B cell (primary cell): ENCODE data around the gene LENG8. TPM values are rescaled to one million over a fixed set of nuclear protein-coding genes. Genes with fewer than 3 reads are reported as not detected.

ENCODE experiments used
- polyA plus RNA-seq: library from polyadenylated mRNA; depleted of rRNA; stranded (reverse); fragments of >200 nt; gene quantifications from 2 replicates; pipeline ENCODE4 v1.2.3, GENCODE V29; 2012
- small RNA-seq: library from RNA; depleted of rRNA; stranded (forward); fragments of <200 nt; gene quantifications from one replicate; pipeline ENCODE3, GENCODE V24; 2012; ENCODE audit warnings: low replicate concordance, low read depth; ENCODE audit not compliant: insufficient read length
- total RNA-seq, 2 donors: library from RNA; stranded (reverse); fragments of 120-200 nt in 1 of 2; gene quantifications; 1 replicate in 1 of 2; 2 replicates in 1 of 2; pipeline versions ENCODE4 v1.2.3 to v1.2.4, GENCODE V29; 2013 to 2022

The LENG8 gene
- total and polyA plus RNA-seq, 2 donors (not counting 1 experiment from before 2014, with no cell fraction given): 687 to 753 TPM

Small RNAs within 50 kb of the gene (small RNA-seq; reads per million reads assigned to genes)
- gene AC245884.3: not detected

Other genes with a start within 250 kb of the LENG8 start
- gene RPS9, start 248.3 kb upstream of the LENG8 start, total RNA-seq: 1,512 and 1,603 TPM in 2 replicates
- gene RPS9, start 248.3 kb upstream of the LENG8 start, polyA plus RNA-seq: 3,492 and 3,905 TPM in 2 replicates
- 0.25 and 0.34 TPM in 2 replicates for gene LILRB3, start 226.2 kb upstream of the LENG8 start, total RNA-seq
- gene LILRB3, start 226.2 kb upstream of the LENG8 start, polyA plus RNA-seq: 1.0 and 2.3 TPM in 2 replicates
- not detected in 2 replicates for gene LILRA6, start 206.4 kb upstream of the LENG8 start, total RNA-seq
- gene LILRA6, start 206.4 kb upstream of the LENG8 start, polyA plus RNA-seq: 0.66 and 0.79 TPM in 2 replicates
- 0.05 and 0.17 TPM in 2 replicates for gene LILRB5, start 191.9 kb upstream of the LENG8 start, total RNA-seq
- not detected in 2 replicates for gene LILRB5, start 191.9 kb upstream of the LENG8 start, polyA plus RNA-seq
- gene LILRB2, start 168.1 kb upstream of the LENG8 start, total RNA-seq: 8.3 and 9.2 TPM in 2 replicates
- 7.5 and 12.4 TPM in 2 replicates for gene LILRB2, start 168.1 kb upstream of the LENG8 start, polyA plus RNA-seq
- gene LILRA5, start 136.0 kb upstream of the LENG8 start, total RNA-seq: 0.46 TPM in 1 of 2 replicates, not detected in the other
- gene LILRA5, start 136.0 kb upstream of the LENG8 start, polyA plus RNA-seq: 1.3 and 1.8 TPM in 2 replicates
- 10.1 and 10.4 TPM in 2 replicates for gene LILRA4, start 110.0 kb upstream of the LENG8 start, total RNA-seq
- gene LILRA4, start 110.0 kb upstream of the LENG8 start, polyA plus RNA-seq: 7.2 TPM in 2 replicates
- 40.2 and 41.5 TPM in 2 replicates for gene LAIR1, start 84.3 kb upstream of the LENG8 start, total RNA-seq
- gene LAIR1, start 84.3 kb upstream of the LENG8 start, polyA plus RNA-seq: 173 and 191 TPM in 2 replicates
- not detected in 2 replicates for gene TTYH1, start 33.7 kb upstream of the LENG8 start, total RNA-seq
- not detected in 2 replicates for gene TTYH1, start 33.7 kb upstream of the LENG8 start, polyA plus RNA-seq
- 6.6 and 6.9 TPM in 2 replicates for gene LENG9, start 14.6 kb downstream of the LENG8 start, total RNA-seq
- gene LENG9, start 14.6 kb downstream of the LENG8 start, polyA plus RNA-seq: 2.9 and 4.6 TPM in 2 replicates
- not detected in 2 replicates for gene CDC42EP5, start 24.1 kb downstream of the LENG8 start, total RNA-seq
- gene CDC42EP5, start 24.1 kb downstream of the LENG8 start, polyA plus RNA-seq: not detected in 2 replicates
- not detected in 2 replicates for gene LAIR2, start 53.6 kb downstream of the LENG8 start, total RNA-seq
- 2.2 TPM in 1 of 2 replicates, not detected in the other for gene LAIR2, start 53.6 kb downstream of the LENG8 start, polyA plus RNA-seq
- 0.25 TPM in 1 of 2 replicates, not detected in the other for gene LILRA2, start 124.6 kb downstream of the LENG8 start, total RNA-seq
- gene LILRA2, start 124.6 kb downstream of the LENG8 start, polyA plus RNA-seq: 1.6 and 2.8 TPM in 2 replicates
- gene LILRA1, start 144.4 kb downstream of the LENG8 start, total RNA-seq: not detected in 2 replicates
- 0.71 and 1.5 TPM in 2 replicates for gene LILRA1, start 144.4 kb downstream of the LENG8 start, polyA plus RNA-seq
- gene LILRB1, start 181.3 kb downstream of the LENG8 start, total RNA-seq: 136 and 138 TPM in 2 replicates
- gene LILRB1, start 181.3 kb downstream of the LENG8 start, polyA plus RNA-seq: 170 and 172 TPM in 2 replicates
- gene LILRB4, start 213.8 kb downstream of the LENG8 start, total RNA-seq: 0.61 and 1.1 TPM in 2 replicates
- gene LILRB4, start 213.8 kb downstream of the LENG8 start, polyA plus RNA-seq: 1.2 and 2.8 TPM in 2 replicates